ENCODE data around the gene GPR87.

The GPR87 gene

GRCh38 chr3:151268267-151269235 lies 48.1 kb downstream of the GPR87 start:
- no peak for TF ChIP-seq CTCF (IDR thresholded peaks at IDR 0.05)

DNA sequence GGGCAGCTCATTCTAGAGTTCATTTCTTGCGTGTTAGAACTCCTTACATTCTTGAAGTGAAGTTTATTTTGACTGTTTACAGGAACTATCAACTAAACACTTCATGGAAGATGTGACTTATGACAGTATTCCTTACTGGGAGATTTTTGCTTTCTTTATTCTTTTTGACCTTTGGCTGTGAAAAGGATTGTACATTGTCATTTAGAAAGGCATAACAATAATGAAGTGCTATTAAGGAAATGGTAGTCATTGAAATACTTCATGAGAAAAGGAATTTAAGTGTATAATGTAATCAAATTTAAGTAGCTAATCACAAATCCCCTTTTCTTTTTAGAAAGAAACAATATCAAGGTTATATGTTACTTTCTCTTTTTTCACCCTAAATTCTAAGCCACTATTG lies 49.6 kb downstream of the GPR87 start:
- no peak for TF ChIP-seq CTCF (IDR thresholded peaks at IDR 0.05)

GRCh38 chr3:151265866-151266265 lies 50.8 kb downstream of the GPR87 start:
- no peak for TF ChIP-seq CTCF (IDR thresholded peaks at IDR 0.05)

DNA sequence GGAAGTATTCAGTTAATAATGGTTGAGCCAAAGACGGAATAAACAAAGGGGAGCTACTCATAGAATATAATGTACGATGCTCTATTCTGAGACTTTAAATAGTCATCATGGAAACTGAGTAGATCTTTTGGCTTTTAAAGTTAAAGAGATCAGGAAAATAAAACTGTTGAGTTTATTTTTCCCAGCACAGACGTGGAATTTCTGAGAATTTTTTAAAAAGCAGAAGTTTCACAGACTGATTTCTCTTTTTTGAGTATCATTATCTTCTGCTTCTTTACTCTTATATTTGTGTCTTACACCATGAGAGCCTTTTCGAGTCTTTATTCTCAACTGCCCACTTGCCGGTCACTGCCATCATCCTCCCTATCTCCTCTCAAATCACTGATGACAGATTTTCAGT lies 51.5 kb downstream of the GPR87 start:
- no peak for TF ChIP-seq CTCF (IDR thresholded peaks at IDR 0.05)

- TF ChIP-seq CTCF (IDR thresholded peaks at IDR 0.05), result no peak
Measured at GRCh38 chr3:151264605-151265004, 52.0 kb downstream of the GPR87 start.

- TF ChIP-seq CTCF (IDR thresholded peaks at IDR 0.05), result no peak
Measured at GRCh38 chr3:151262871-151263525, 53.6 kb downstream of the GPR87 start.

DNA sequence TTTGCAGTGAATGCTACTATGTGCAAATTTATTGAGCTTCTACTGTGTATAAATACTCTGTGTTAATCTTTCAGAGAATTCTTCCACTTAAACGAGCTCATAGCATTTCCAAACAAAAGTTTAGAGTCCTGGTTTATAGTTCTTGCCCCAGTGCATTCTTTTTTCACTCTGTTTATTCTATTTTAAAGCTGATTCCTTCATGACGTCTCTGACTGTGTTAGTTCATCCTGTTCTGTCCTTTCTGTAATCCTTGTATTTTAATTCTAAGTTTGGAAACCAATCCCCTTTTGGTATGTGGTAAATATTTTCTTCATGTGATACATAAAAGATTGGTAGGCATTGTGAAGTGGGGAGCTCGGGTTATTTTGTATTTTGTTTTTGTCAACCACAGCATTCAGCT lies 57.0 kb downstream of the GPR87 start:
- no peak for TF ChIP-seq CTCF (IDR thresholded peaks at IDR 0.05)
